BLaER1 treated with 17β-estradiol and CSF1 and Interleukin-3, amounts not matched to agents 10 nM and 100 nM (cell line): ENCODE data around the gene BCAS4.
A peak's percentile ranks its signal among the peaks of the same experiment; 100 is the strongest.
"Not testable (repeated sequence)": the region's sequence is repeated elsewhere in the genome, so short reads cannot be mapped to it uniquely, and the experiment has no call there.

Experiments
- H3K27ac ChIP-seq, 11 experiments: shearing (Covaris generic); formaldehyde crosslinking; 2 replicates each; pipeline ENCODE4 v1.8.1; 2022
- H3K27me3 ChIP-seq, 11 experiments: shearing (Covaris generic); formaldehyde crosslinking; 2 replicates each; pipeline ENCODE4 v1.8.1; 2022
- H3K36me3 ChIP-seq, 11 experiments: shearing (Covaris generic); formaldehyde crosslinking; 2 replicates each; pipeline ENCODE4 v1.8.1; 2022
- H3K4me1 ChIP-seq, 10 experiments: shearing (Covaris generic); formaldehyde crosslinking; 2 replicates each; pipeline ENCODE4 v1.8.1; 2022
- H3K4me2 ChIP-seq, 11 experiments: shearing (Covaris generic); formaldehyde crosslinking; 2 replicates each; pipeline ENCODE4 v1.8.1; 2022
- H3K4me3 ChIP-seq, 10 experiments: shearing (Covaris generic); formaldehyde crosslinking; 2 replicates each; pipeline ENCODE4 v1.8.1; 2022
- H3K9ac ChIP-seq, 11 experiments: shearing (Covaris generic); formaldehyde crosslinking; 2 replicates each; pipeline ENCODE4 v1.8.1; 2022
- H3K9me3 ChIP-seq, 11 experiments: shearing (Covaris generic); formaldehyde crosslinking; replicated peaks in 1 of 11; 2 replicates each; pipeline ENCODE4 v1.8.1; 2022
- H4K20me1 ChIP-seq, 11 experiments: shearing (Covaris generic); formaldehyde crosslinking; 2 replicates each; pipeline ENCODE4 v1.8.1; 2022
- Cebpa-rat ChIP-seq, 11 experiments: shearing (Covaris generic); IDR thresholded peaks; 2 replicates each; pipeline ENCODE4 v1.8.1; 2022

The BCAS4 gene

DNA sequence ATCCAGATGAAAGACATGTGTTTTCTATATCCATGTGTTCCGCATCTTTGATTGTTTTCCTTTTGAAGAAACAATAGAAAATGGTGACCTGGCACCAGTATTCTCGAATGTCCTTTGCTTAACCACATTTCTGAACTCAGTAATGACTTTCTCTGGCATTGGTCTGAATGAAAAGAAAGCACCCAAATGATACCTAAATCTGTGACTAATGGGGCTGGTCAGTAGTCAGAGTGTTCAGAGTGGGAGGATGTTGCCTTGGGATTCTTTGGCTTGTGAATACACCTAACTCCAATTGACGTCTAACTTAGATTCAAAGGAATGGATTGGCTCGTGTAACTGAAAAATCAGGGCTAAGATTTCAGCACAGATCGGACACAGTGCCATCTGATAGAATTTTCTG is 36.4 kb upstream of the BCAS4 start:
- Histone ChIP-seq H3K27ac (no peak overlapping the region), H3K27me3 (no peaks in the 10 kb centered on the region), H3K4me3 (no peak overlapping the region), H3K9me3 (no peaks in the 10 kb centered on the region), H3K4me2 (no peak overlapping the region), H3K36me3 (no peaks in the 10 kb centered on the region), H3K9ac (no peak overlapping the region), H4K20me1 (no peaks in the 10 kb centered on the region), H3K4me1 (peaks cover 0 to 12% (median 7%) of the 10 kb centered on the region in 10 experiments; a peak in 12 of 20 replicates)
- no peak for TF ChIP-seq Cebpa-rat (IDR thresholded peaks at IDR 0.05)

- H3K27ac ChIP-seq: no peak overlapping the region
- TF ChIP-seq Cebpa-rat (IDR thresholded peaks at IDR 0.05): no peak
- H3K4me2 ChIP-seq: peak overlapping the region in 1 of 11 experiments; percentile 20; a peak in 1 of 22 replicates
- H3K9ac ChIP-seq: no peak overlapping the region
- peaks cover 0 to 16% (median 9%) of the 10 kb centered on the region in 10 experiments; a peak in 12 of 20 replicates for H3K4me1 ChIP-seq
- no peaks in the 10 kb centered on the region for H4K20me1 ChIP-seq
- no peaks in the 10 kb centered on the region for H3K9me3 ChIP-seq
- no peak overlapping the region for H3K4me3 ChIP-seq
- H3K27me3 ChIP-seq: no peaks in the 10 kb centered on the region
- no peaks in the 10 kb centered on the region for H3K36me3 ChIP-seq
Observed at GRCh38 chr20:50758992-50759391, 35.9 kb upstream of the BCAS4 start.

DNA sequence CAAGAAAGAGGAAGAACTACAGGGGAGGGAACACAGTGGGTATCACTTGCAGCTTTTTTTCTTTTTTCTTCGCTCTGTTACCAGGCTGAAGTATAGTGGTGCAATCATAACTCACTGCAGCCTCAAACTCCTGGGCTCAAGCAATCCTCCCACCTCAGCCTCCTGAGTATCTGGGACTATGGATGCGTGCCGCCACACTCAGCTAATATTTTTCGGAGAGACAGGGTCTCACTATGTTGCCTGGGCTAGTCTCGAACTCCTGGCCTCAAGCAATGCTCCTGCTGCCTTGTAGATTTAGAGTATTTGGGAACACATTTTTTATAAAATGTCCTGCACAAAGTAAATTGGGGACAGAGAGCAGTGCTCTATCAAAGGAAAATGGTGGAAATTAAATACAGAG is 35.2 kb upstream of the BCAS4 start:
- Histone ChIP-seq H4K20me1 (no peaks in the 10 kb centered on the region), H3K4me2 (peak overlapping the region in 1 of 11 experiments; percentile 20; a peak in 1 of 22 replicates), H3K27ac (no peak overlapping the region), H3K9ac (no peak overlapping the region), H3K9me3 (no peaks in the 10 kb centered on the region), H3K27me3 (no peaks in the 10 kb centered on the region), H3K4me1 (peaks cover 0 to 18% (median 10%) of the 10 kb centered on the region in 10 experiments; a peak in 12 of 20 replicates), H3K36me3 (no peaks in the 10 kb centered on the region), H3K4me3 (no peak overlapping the region)
- no peak for TF ChIP-seq Cebpa-rat (IDR thresholded peaks at IDR 0.05)

DNA sequence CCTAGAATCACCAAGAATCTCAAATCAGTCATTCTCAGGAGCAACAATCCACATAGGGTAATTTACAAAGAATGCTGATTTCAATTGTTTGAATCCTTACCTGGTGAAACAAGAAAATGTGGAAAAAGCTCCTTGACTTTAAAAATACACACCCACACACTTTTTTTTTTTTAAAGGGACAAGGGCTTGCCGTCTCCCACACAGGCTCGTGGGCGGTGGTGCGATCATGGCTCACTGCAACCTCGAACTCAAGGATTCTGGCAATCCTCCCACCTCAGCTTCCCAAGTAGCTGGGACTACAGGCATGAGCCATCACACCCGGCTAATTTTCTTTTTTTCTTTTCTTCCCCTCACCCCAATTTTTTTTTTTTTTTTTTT is 32.8 kb upstream of the BCAS4 start:
- peaks cover 10 to 25% (median 18%) of the 10 kb centered on the region in 10 experiments for H3K4me1 ChIP-seq
- H3K4me3 ChIP-seq: no peak overlapping the region

DNA sequence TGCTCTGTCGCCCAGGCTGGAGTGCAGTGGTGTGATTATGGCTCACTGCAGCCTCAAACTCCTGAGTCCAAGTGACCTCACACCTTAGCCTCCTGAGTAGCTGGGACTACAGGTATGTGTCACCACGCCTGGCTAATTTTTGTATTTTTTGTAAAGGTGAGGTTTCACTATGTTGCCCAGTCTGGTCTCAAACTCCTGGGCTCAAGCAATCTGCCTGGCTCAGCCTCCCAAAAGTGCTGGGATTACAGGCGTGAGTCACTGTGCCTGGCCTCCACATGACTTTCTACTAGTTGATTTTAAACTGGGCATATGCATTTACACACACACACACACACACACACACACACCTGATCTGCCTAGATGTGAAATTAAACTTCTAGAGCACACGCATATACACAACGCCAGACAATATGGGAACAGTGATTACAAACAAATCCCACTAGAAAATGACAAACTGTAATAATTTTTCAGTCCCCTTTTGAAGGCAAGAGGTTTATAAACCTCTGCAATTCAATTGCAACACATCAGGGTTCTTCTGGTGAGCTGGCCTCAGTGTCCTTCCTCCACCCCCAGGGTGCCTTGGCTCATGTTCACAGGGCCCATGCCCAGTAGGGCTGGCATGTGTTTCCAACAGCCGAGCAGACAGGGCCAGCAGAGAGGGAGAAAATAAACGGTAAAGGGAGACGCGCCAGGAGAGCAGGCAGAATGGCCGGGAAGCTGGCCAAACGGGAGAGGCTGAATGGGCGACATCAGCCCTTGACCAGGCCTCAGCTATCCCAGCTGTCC is 32.2 kb upstream of the BCAS4 start:
- peaks cover 16 to 31% (median 24%) of the 10 kb centered on the region in 10 experiments for H3K4me1 ChIP-seq

More for the DNA sequence above, 32.8 kb upstream of the BCAS4 start:
- Histone ChIP-seq H3K9me3 (no peaks in the 10 kb centered on the region), H3K27ac (no peak overlapping the region), H3K27me3 (no peaks in the 10 kb centered on the region), H3K36me3 (no peaks in the 10 kb centered on the region), H4K20me1 (no peaks in the 10 kb centered on the region), H3K4me2 (no peak overlapping the region), H3K9ac (no peak overlapping the region)
- TF ChIP-seq Cebpa-rat (IDR thresholded peaks at IDR 0.05): no peak

DNA sequence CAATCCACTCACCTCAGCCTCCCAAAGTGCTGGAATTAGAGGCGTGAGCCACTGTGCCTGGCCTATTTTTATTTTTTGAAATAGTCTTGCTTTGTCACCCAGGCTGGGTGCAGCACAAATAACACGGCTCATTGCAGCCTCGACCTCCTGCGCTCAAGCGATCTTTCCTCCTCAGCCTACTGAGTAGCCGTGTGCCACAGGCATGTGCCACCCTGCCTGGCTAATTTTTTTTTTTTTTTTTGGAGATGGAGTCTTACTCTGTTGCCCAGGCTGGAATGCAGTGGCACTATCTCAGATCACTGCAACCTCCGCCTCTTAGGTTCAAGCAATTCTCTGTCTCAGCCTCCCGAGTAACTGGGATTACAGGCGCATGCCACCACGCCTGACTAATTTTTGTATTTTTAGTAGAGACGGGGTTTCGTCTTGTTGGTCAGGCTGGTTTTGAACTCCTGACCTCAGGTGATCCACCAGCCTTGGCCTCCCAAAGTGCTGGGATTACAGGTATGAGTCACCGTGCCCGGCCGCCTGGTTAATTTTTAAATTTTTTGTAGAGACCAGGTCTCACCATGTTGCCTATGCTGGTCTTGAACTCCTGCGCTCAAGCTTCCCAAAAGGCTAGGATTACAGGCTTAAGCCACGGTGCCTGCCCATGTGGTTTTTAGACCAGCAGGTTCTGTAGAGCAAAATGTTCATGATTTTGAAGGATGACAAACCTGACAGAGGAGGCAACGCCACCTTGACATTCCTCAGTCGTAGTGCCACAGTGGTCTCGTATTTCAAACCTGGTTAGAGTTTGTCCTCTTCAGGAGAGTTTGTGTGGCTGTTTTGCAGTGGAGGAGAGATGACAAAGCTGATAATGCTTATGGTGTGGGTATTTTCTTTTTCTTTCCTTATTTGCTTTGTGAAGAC is 31.1 kb upstream of the BCAS4 start:
- H3K4me3 ChIP-seq, H3K36me3 ChIP-seq, H4K20me1 ChIP-seq, H3K9ac ChIP-seq, H3K27me3 ChIP-seq, H3K27ac ChIP-seq, H3K9me3 ChIP-seq: not testable (repeated sequence)
- H3K4me2 ChIP-seq: peak overlapping the region in 2 of 11 experiments; percentile 5 to 16; a peak in 2 of 22 replicates
- H3K4me1 ChIP-seq: peaks cover 27 to 43% (median 36%) of the 10 kb centered on the region in 10 experiments

More for the DNA sequence above, 32.2 kb upstream of the BCAS4 start:
- H3K27ac ChIP-seq: no peak overlapping the region
- TF ChIP-seq Cebpa-rat (IDR thresholded peaks at IDR 0.05): no peak
- no peak overlapping the region for H3K9ac ChIP-seq
- no peaks in the 10 kb centered on the region for H3K9me3 ChIP-seq
- H3K4me2 ChIP-seq: no peak overlapping the region
- H3K27me3 ChIP-seq: no peaks in the 10 kb centered on the region
- no peaks in the 10 kb centered on the region for H4K20me1 ChIP-seq
- no peaks in the 10 kb centered on the region for H3K36me3 ChIP-seq
- H3K4me3 ChIP-seq: no peak overlapping the region

GRCh38 chr20:50765251-50765650 is 29.6 kb upstream of the BCAS4 start:
- H3K4me3 ChIP-seq, H3K27me3 ChIP-seq, H3K9ac ChIP-seq, H4K20me1 ChIP-seq, H3K4me2 ChIP-seq, H3K27ac ChIP-seq, H3K36me3 ChIP-seq, H3K9me3 ChIP-seq: not testable (repeated sequence)
- H3K4me1 ChIP-seq: peaks cover 23 to 54% (median 39%) of the 10 kb centered on the region in 10 experiments

- Histone ChIP-seq H3K36me3 (no peaks in the 10 kb centered on the region), H3K4me3 (no peak overlapping the region), H3K9ac (no peak overlapping the region), H3K4me1 (peaks cover 23 to 54% (median 39%) of the 10 kb centered on the region in 10 experiments), H3K27me3 (no peaks in the 10 kb centered on the region), H3K27ac (no peak overlapping the region), H4K20me1 (no peaks in the 10 kb centered on the region), H3K9me3 (no peaks in the 10 kb centered on the region), H3K4me2 (no peak overlapping the region)
- TF ChIP-seq Cebpa-rat (IDR thresholded peaks at IDR 0.05): no peak
Observed at GRCh38 chr20:50765674-50766073, 29.2 kb upstream of the BCAS4 start.
